ENCODE data around the gene SLC29A4.
A peak's percentile ranks its signal among the peaks of the same experiment; 100 is the strongest.
"Not testable (repeated sequence)": the region's sequence is repeated elsewhere in the genome, so short reads cannot be mapped to it uniquely, and the experiment has no call there.

SLC29A4 gene

GRCh38 chr7:5300366-5300765 is 17.6 kb downstream of the SLC29A4 start:
- TF ChIP-seq, protein P1, sequence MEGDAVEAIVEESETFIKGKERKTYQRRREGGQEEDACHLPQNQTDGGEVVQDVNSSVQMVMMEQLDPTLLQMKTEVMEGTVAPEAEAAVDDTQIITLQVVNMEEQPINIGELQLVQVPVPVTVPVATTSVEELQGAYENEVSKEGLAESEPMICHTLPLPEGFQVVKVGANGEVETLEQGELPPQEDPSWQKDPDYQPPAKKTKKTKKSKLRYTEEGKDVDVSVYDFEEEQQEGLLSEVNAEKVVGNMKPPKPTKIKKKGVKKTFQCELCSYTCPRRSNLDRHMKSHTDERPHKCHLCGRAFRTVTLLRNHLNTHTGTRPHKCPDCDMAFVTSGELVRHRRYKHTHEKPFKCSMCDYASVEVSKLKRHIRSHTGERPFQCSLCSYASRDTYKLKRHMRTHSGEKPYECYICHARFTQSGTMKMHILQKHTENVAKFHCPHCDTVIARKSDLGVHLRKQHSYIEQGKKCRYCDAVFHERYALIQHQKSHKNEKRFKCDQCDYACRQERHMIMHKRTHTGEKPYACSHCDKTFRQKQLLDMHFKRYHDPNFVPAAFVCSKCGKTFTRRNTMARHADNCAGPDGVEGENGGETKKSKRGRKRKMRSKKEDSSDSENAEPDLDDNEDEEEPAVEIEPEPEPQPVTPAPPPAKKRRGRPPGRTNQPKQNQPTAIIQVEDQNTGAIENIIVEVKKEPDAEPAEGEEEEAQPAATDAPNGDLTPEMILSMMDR (IDR thresholded peaks at IDR 0.05; ENCODE audit: poor library complexity, severe bottlenecking), result no peak

GRCh38 chr7:5302577-5302976 is 19.8 kb downstream of the SLC29A4 start:
- DNase-seq (ENCODE audit: low spot score), result no peak
- H3K4me3 ChIP-seq (ENCODE audit: severe bottlenecking), result no peak overlapping the region
- H3K36me3 ChIP-seq (ENCODE audit: low read depth), result no peaks in the 10 kb centered on the region
- no peaks in the 10 kb centered on the region for H3K27me3 ChIP-seq (ENCODE audit: insufficient read depth, poor library complexity, severe bottlenecking)
- H3K27ac ChIP-seq (ENCODE audit: poor library complexity, severe bottlenecking), result no peak overlapping the region
- TF ChIP-seq, protein P1 (IDR thresholded peaks at IDR 0.05; ENCODE audit: poor library complexity, severe bottlenecking), result no peak
- ATAC-seq (ENCODE audit: low read depth), result peak; percentile 19; the same call in 1 of the 3 replicates
- H3K4me1 ChIP-seq (ENCODE audit: insufficient read depth, poor library complexity, severe bottlenecking), result no peaks in the 10 kb centered on the region
- H3K9me3 ChIP-seq (ENCODE audit: severe bottlenecking), result no peaks in the 10 kb centered on the region

More at GRCh38 chr7:5300366-5300765, 17.6 kb downstream of the SLC29A4 start:
- no peak overlapping the region for H3K4me3 ChIP-seq (ENCODE audit: severe bottlenecking)
- no peaks in the 10 kb centered on the region for H3K27me3 ChIP-seq (ENCODE audit: insufficient read depth, poor library complexity, severe bottlenecking)
- ATAC-seq (ENCODE audit: low read depth) (no peak), DNase-seq (ENCODE audit: low spot score) (no peak)
- H3K9me3 ChIP-seq (ENCODE audit: severe bottlenecking), result no peaks in the 10 kb centered on the region
- no peaks in the 10 kb centered on the region for H3K36me3 ChIP-seq (ENCODE audit: low read depth)
- no peak overlapping the region for H3K27ac ChIP-seq (ENCODE audit: poor library complexity, severe bottlenecking)
- no peaks in the 10 kb centered on the region for H3K4me1 ChIP-seq (ENCODE audit: insufficient read depth, poor library complexity, severe bottlenecking)

GRCh38 chr7:5303061-5303460 is 20.3 kb downstream of the SLC29A4 start:
- DNase-seq (ENCODE audit: low spot score) (no peak), ATAC-seq (ENCODE audit: low read depth) (no peak)
- Histone ChIP-seq H3K4me1 (ENCODE audit: insufficient read depth, poor library complexity, severe bottlenecking) (no peaks in the 10 kb centered on the region), H3K9me3 (ENCODE audit: severe bottlenecking) (no peaks in the 10 kb centered on the region), H3K36me3 (ENCODE audit: low read depth) (peaks cover 1% of the 10 kb centered on the region; the same call in 1 of the 2 replicates), H3K27ac (ENCODE audit: poor library complexity, severe bottlenecking) (no peak overlapping the region), H3K27me3 (ENCODE audit: insufficient read depth, poor library complexity, severe bottlenecking) (no peaks in the 10 kb centered on the region), H3K4me3 (ENCODE audit: severe bottlenecking) (no peak overlapping the region)
- TF ChIP-seq, protein P1 (IDR thresholded peaks at IDR 0.05; ENCODE audit: poor library complexity, severe bottlenecking), result no peak

GRCh38 chr7:5303591-5304505 is 21.1 kb downstream of the SLC29A4 start:
- no peaks in the 10 kb centered on the region for H3K4me1 ChIP-seq (ENCODE audit: insufficient read depth, poor library complexity, severe bottlenecking)
- H3K27me3 ChIP-seq (ENCODE audit: insufficient read depth, poor library complexity, severe bottlenecking), result no peaks in the 10 kb centered on the region
- DNase-seq (ENCODE audit: low spot score) (no peak), ATAC-seq (ENCODE audit: low read depth) (no peak)
- H3K36me3 ChIP-seq (ENCODE audit: low read depth), result peaks cover 3% of the 10 kb centered on the region; the same call in 1 of the 2 replicates
- H3K9me3 ChIP-seq (ENCODE audit: severe bottlenecking), result no peaks in the 10 kb centered on the region
- TF ChIP-seq, protein P1 (IDR thresholded peaks at IDR 0.05; ENCODE audit: poor library complexity, severe bottlenecking), result no peak
- H3K4me3 ChIP-seq (ENCODE audit: severe bottlenecking), result no peak overlapping the region
- no peak overlapping the region for H3K27ac ChIP-seq (ENCODE audit: poor library complexity, severe bottlenecking)

DNA sequence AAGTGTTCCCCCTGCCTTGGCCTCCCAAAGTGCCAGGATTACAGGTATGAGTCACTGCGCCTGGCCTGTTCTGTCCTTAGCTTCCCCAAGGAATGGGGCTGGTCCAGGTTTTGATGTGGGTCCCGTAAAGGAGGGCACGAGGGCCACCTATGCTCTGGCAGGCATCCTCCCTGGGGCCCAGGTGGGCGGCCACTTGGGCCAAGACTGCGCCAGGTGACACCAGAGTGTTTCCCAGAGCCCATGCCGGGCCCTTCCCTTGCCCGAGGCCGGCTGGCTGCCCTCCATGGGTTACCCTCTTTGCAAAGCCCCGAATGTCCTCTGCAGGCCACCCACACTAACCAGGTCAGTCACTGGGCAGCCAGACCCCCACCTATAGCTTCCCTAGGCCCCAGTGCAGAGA is 22.3 kb downstream of the SLC29A4 start:
- not testable (repeated sequence) for H3K9me3 ChIP-seq (ENCODE audit: severe bottlenecking); H3K4me1 ChIP-seq (ENCODE audit: insufficient read depth, poor library complexity, severe bottlenecking); DNase-seq (ENCODE audit: low spot score); H3K27ac ChIP-seq (ENCODE audit: poor library complexity, severe bottlenecking); H3K27me3 ChIP-seq (ENCODE audit: insufficient read depth, poor library complexity, severe bottlenecking); H3K4me3 ChIP-seq (ENCODE audit: severe bottlenecking); H3K36me3 ChIP-seq (ENCODE audit: low read depth)
- ATAC-seq (ENCODE audit: low read depth), result peak; percentile 3; the same call in 1 of the 3 replicates

DNA sequence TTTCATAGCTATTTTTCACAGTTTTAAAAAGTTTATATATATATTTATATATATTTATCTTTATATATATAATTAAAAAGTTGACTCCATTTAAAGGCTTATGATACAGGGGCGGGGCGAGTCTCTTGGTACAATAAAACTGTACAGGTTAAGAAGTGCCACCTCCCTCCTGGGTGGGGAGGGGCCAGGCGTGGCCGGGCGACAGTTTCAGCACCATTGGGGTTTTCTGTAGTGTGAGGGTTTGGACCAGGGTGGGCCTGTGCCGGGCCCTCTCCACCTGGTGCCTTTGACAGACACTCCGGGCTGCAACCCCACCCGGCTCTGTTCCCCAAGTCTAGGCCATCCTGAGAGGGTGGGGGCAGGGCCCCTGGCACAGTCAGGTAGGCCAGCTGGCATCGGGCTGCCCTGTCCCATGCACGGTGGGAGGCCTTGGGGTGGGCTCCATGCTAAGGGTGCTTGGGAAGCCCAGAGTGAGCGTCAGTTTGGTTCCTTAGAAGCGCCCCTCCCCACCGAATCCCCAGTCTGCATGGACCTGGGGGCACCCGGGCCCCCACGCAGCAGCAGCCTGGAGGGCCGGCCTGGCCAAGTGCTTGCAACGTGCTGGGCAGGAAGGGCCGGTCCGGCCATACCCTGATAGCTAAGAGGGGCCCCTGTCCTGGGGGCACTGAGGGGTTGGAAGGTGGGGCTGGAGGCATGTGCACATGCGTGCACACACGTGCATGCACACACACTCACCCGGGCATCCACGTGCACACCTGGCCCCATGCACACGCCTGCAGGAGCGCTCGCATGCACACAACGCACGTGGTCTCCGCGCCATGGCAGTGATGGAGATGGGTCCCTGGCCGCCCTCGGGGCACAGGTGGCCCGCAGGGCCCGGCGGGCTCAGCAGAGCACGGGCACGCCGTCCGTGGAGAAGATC is 24.7 kb downstream of the SLC29A4 start:
- not testable (repeated sequence) for H3K4me1 ChIP-seq (ENCODE audit: insufficient read depth, poor library complexity, severe bottlenecking); DNase-seq (ENCODE audit: low spot score); H3K27me3 ChIP-seq (ENCODE audit: insufficient read depth, poor library complexity, severe bottlenecking); H3K9me3 ChIP-seq (ENCODE audit: severe bottlenecking); H3K27ac ChIP-seq (ENCODE audit: poor library complexity, severe bottlenecking); H3K4me3 ChIP-seq (ENCODE audit: severe bottlenecking); ATAC-seq (ENCODE audit: low read depth)
- H3K36me3 ChIP-seq (ENCODE audit: low read depth), result peaks cover 21% of the 10 kb centered on the region

Measured in RWPE2 (cell line).